Thoracic aorta (tissue), 2 donors: ENCODE measurements around the gene CCNL1. TPM values are rescaled to one million over a fixed set of nuclear protein-coding genes. Genes with fewer than 3 reads are reported as not detected.

ENCODE experiments used
- ATAC-seq: fragments of 150-250 bp; one replicate; pipeline ENCODE4 v1.8.0; 2017; ENCODE audit warnings: low read depth; ENCODE audit not compliant: insufficient number of reproducible peaks, low FRiP score
- DNase-seq: peaks from one replicate; pipeline ENCODE4 v3.0.0-alpha.2; 2020; ENCODE audit warnings: low spot score
- H3K27ac ChIP-seq, 2 donors: fragments of 200-600 bp; sonication (generic); 1 replicate in 1 of 2; 2 replicates in 1 of 2; pipeline ENCODE4 v1.5.1; 2016; ENCODE audit warnings: mild to moderate bottlenecking in 2 of 2, moderate library complexity in 2 of 2
- H3K27me3 ChIP-seq: fragments of 200-600 bp; sonication (generic); replicated peaks from 2 replicates; pipeline ENCODE4 v1.6.0; 2016; ENCODE audit warnings: mild to moderate bottlenecking; ENCODE audit not compliant: insufficient read depth
- H3K36me3 ChIP-seq: fragments of 200-600 bp; sonication (generic); one replicate; pipeline ENCODE4 v1.5.1; 2016
- H3K4me1 ChIP-seq, 2 donors: fragments of 200-600 bp; sonication (generic); 1 replicate in 1 of 2; 2 replicates in 1 of 2; pipeline versions ENCODE4 v1.5.1 to v1.6.0; 2016; ENCODE audit warnings: low read depth in 2 of 2, mild to moderate bottlenecking in 1 of 2; ENCODE audit not compliant: control insufficient read depth in 1 of 2
- H3K4me3 ChIP-seq: fragments of 200-600 bp; sonication (generic); 2 replicates; pipeline ENCODE4 v1.5.1; 2016; ENCODE audit warnings: mild to moderate bottlenecking
- H3K9me3 ChIP-seq: fragments of 200-600 bp; sonication (generic); 2 replicates; pipeline ENCODE4 v1.5.1; 2016
- CTCF ChIP-seq: fragments of 200-600 bp; sonication (generic); IDR thresholded peaks from one replicate; pipeline ENCODE4 v1.5.1; 2019; ENCODE audit warnings: antibody characterized with exemption
- total RNA-seq, 2 donors: library from RNA; depleted of rRNA; stranded (reverse); fragments of >200 nt; gene quantifications; one replicate each; pipeline versions ENCODE4 v1.1.0 to v1.2.3, GENCODE V29; 2016

Gene CCNL1
- total RNA-seq, 2 donors from 2014 or later, result 210 to 387 TPM

DNA sequence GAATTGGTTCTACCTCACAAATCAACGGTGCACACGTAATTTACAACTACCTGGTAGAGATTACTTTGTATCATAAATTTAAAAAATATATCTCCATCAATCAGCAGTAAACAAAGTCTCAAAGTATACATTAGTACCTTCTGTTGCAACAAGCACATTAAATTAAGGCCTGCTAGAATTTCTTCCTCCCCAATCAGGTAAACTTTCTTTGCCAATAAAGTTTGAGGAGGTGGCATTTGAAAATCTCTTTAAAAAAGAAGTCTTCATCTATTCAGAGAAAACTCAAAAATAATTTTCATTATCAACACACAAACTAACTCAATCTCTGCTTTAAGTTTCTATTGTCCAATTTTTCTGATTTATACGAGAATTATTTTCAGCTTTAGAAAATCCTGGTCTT is 4.4 kb downstream of the CCNL1 start:
- no peak for TF ChIP-seq CTCF
- peak overlapping the region; percentile 98 for H3K4me3 ChIP-seq
- no peaks in the 10 kb centered on the region for H3K27me3 ChIP-seq
- peaks cover 51 to 57% of the 10 kb centered on the region in 2 donors for H3K4me1 ChIP-seq
- no peaks in the 10 kb centered on the region for H3K9me3 ChIP-seq
- H3K36me3 ChIP-seq, result peaks cover 45% of the 10 kb centered on the region
- ATAC-seq, result no peak
- DNase-seq, result no peak
- no peak overlapping the region for H3K27ac ChIP-seq

- ATAC-seq (no peak), DNase-seq (no peak)
- H3K4me1 ChIP-seq, result peaks cover 51 to 57% of the 10 kb centered on the region in 2 donors
- H3K27ac ChIP-seq, result peak overlapping the region in 1 of 2 donors; percentile 11
- H3K27me3 ChIP-seq, result no peaks in the 10 kb centered on the region
- peak overlapping the region; percentile 44 for H3K4me3 ChIP-seq
- TF ChIP-seq CTCF, result no peak
- H3K9me3 ChIP-seq, result no peaks in the 10 kb centered on the region
- H3K36me3 ChIP-seq, result peaks cover 52% of the 10 kb centered on the region
Observed at GRCh38 chr3:157154563-157155330, 5.2 kb downstream of the CCNL1 start.

- TF ChIP-seq CTCF, result no peak
- Histone ChIP-seq H3K4me1 (peaks cover 42 to 47% of the 10 kb centered on the region in 2 donors), H3K9me3 (no peaks in the 10 kb centered on the region), H3K27me3 (no peaks in the 10 kb centered on the region), H3K36me3 (peaks cover 62% of the 10 kb centered on the region), H3K27ac (no peak overlapping the region), H3K4me3 (no peak overlapping the region)
- DNase-seq (no peak), ATAC-seq (no peak)
Observed at GRCh38 chr3:157152930-157153329, 7.0 kb downstream of the CCNL1 start.

DNA sequence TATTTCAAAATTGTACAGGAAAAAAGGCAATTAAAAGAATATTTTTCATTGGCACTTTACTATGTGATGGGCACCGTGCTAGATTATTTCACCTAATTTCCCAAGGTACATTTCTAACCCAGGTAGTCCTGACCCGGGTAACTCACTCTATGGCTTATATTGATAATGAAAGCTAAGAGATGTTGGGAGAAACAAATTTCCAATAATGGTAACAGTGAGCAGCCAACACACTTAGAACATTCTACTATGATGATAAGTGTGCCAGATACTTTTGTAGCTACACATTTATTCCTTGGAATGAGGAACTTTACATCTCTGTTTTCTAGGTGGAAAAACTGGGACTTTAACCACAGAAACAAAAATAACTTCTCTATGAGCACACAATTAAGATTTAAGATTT is 7.5 kb downstream of the CCNL1 start:
- TF ChIP-seq CTCF, result no peak

DNA sequence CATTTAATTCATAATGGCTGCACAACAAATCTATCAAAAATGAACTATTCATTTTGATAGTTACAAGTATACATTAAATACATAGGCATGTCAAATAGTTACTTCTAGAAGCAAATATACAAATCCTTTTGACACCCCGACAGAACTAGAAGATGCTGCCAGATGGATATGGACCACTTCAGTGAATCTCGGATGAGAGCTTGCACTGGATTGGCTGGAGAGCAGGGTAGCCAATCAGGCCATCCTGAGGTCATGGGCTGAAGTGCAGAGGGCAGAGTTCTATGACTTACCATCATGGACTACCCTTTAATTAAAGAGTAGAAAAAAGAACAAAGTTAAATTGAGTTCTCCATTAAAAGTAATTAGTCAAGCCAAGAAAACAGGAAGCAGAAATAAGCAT is 8.3 kb downstream of the CCNL1 start:
- peaks cover 61% of the 10 kb centered on the region for H3K36me3 ChIP-seq
- TF ChIP-seq CTCF, result no peak
- no peak overlapping the region for H3K4me3 ChIP-seq
- H3K4me1 ChIP-seq, result peaks cover 29 to 34% of the 10 kb centered on the region in 2 donors
- ATAC-seq (no peak), DNase-seq (no peak)
- no peak overlapping the region for H3K27ac ChIP-seq
- H3K27me3 ChIP-seq, result no peaks in the 10 kb centered on the region
- H3K9me3 ChIP-seq, result no peaks in the 10 kb centered on the region

More for the DNA sequence above, 7.5 kb downstream of the CCNL1 start:
- DNase-seq, result no peak
- peaks cover 37 to 42% of the 10 kb centered on the region in 2 donors for H3K4me1 ChIP-seq
- peaks cover 59% of the 10 kb centered on the region for H3K36me3 ChIP-seq
- H3K27me3 ChIP-seq, result no peaks in the 10 kb centered on the region
- ATAC-seq, result no peak
- H3K27ac ChIP-seq, result no peak overlapping the region
- H3K4me3 ChIP-seq, result no peak overlapping the region
- H3K9me3 ChIP-seq, result no peaks in the 10 kb centered on the region
